ENCODE measurements around the gene TEKT3.

The TEKT3 gene

GRCh38 chr17:15291674-15292361 is 49.6 kb downstream of the TEKT3 start:
- DNase-seq (ENCODE audit: low spot score): no peak

GRCh38 chr17:15290605-15291004 is 50.8 kb downstream of the TEKT3 start:
- no peak for DNase-seq (ENCODE audit: low spot score)

- no peak for DNase-seq (ENCODE audit: low spot score)
Measured at GRCh38 chr17:15289285-15290183, 51.9 kb downstream of the TEKT3 start.

GRCh38 chr17:15288859-15289258 is 52.5 kb downstream of the TEKT3 start:
- no peak for DNase-seq (ENCODE audit: low spot score)

- no peak for DNase-seq (ENCODE audit: low spot score)
Measured at GRCh38 chr17:15287538-15288267, 53.7 kb downstream of the TEKT3 start.

- no peak for DNase-seq (ENCODE audit: low spot score)
Measured at GRCh38 chr17:15285466-15285865, 55.9 kb downstream of the TEKT3 start.

- no peak for DNase-seq (ENCODE audit: low spot score)
Measured at GRCh38 chr17:15284537-15284936, 56.9 kb downstream of the TEKT3 start.

GRCh38 chr17:15284107-15284506 is 57.3 kb downstream of the TEKT3 start:
- DNase-seq (ENCODE audit: low spot score): no peak

- DNase-seq (ENCODE audit: low spot score): no peak
Measured at GRCh38 chr17:15281909-15282308, 59.5 kb downstream of the TEKT3 start.

GRCh38 chr17:15278924-15279477 is 62.4 kb downstream of the TEKT3 start:
- DNase-seq (ENCODE audit: low spot score): no peak

GRCh38 chr17:15278380-15278779 is 63.0 kb downstream of the TEKT3 start:
- DNase-seq (ENCODE audit: low spot score): no peak

- no peak for DNase-seq (ENCODE audit: low spot score)
Measured at GRCh38 chr17:15274017-15274416, 67.4 kb downstream of the TEKT3 start.

- DNase-seq (ENCODE audit: low spot score): no peak
Measured at GRCh38 chr17:15273141-15273793, 68.1 kb downstream of the TEKT3 start.

GRCh38 chr17:15271741-15272140 is 69.7 kb downstream of the TEKT3 start:
- no peak for DNase-seq (ENCODE audit: low spot score)

- no peak for DNase-seq (ENCODE audit: low spot score)
Measured at GRCh38 chr17:15270628-15271381, 70.6 kb downstream of the TEKT3 start.

- no peak for DNase-seq (ENCODE audit: low spot score)
Measured at GRCh38 chr17:15269780-15270089, 71.7 kb downstream of the TEKT3 start.

GRCh38 chr17:15269087-15269779 is 72.2 kb downstream of the TEKT3 start:
- DNase-seq (ENCODE audit: low spot score): peak; percentile 68

- DNase-seq (ENCODE audit: low spot score): no peak
Measured at GRCh38 chr17:15268461-15268860, 72.9 kb downstream of the TEKT3 start.

GRCh38 chr17:15267996-15268395 is 73.4 kb downstream of the TEKT3 start:
- no peak for DNase-seq (ENCODE audit: low spot score)

GRCh38 chr17:15266325-15267125 is 74.9 kb downstream of the TEKT3 start:
- DNase-seq (ENCODE audit: low spot score): no peak

All from globus pallidus (tissue), 1 donor.